GM11168 (cell line): Measurements from ENCODE around the gene FAM174B.

ENCODE experiments used
- in situ Hi-C: fragments of 300-500 bp; cut with MboI; formaldehyde crosslinking; loops from one replicate; pipeline ENCODE4 v1.12.0; 2022; ENCODE audit warnings: low sequenced_read_pairs; ENCODE audit not compliant: unreplicated experiment

The FAM174B gene

DNA sequence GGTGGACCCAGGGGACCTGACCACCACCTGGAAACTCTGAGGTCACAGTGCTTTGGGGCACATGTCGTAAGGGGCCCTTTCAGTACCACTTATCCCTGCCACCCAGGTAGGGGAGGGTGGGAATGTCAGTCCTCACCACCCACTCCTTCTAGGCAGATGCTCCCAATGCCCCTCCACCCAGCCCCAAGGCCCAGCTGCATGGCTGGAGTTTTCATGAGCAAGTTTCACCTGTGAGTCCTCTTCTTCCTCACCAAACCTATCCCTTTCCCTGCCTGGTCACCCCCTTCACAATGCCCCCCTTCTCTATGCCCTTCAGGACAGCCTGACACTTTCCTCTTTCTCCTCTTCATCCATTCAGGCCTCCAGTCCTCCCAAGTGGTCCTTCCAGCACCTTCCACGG, 9.8 kb downstream of the FAM174B start:
- in situ Hi-C loops = no loop called here

DNA sequence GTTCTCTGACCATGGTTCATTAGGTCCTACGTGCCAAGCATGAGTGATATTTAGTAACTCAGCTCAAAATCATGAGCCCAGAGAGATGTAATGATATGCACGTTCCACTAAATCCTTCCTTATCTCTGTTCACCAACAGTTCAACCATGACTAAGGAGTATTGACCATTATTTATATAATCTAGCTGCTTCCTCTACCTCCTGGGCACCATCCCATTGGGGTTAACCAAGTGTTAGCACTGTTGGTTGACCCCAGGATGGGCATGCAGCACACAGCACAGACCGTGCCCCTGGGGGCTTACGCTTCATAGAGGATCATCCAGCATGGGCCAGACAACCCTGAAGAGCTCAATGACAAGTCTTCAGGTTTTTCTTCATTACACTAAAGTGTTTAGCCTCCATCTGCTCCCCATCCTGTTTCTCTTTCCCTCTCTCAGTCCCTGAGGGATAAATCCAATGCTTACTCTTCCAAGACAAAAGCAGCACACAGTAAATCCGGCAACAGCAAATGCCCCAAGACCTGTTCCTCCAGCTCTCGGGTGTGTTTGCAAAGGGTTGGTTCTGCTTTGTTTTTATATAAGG, 10.4 kb downstream of the FAM174B start:
- in situ Hi-C loops = no loop called here

DNA sequence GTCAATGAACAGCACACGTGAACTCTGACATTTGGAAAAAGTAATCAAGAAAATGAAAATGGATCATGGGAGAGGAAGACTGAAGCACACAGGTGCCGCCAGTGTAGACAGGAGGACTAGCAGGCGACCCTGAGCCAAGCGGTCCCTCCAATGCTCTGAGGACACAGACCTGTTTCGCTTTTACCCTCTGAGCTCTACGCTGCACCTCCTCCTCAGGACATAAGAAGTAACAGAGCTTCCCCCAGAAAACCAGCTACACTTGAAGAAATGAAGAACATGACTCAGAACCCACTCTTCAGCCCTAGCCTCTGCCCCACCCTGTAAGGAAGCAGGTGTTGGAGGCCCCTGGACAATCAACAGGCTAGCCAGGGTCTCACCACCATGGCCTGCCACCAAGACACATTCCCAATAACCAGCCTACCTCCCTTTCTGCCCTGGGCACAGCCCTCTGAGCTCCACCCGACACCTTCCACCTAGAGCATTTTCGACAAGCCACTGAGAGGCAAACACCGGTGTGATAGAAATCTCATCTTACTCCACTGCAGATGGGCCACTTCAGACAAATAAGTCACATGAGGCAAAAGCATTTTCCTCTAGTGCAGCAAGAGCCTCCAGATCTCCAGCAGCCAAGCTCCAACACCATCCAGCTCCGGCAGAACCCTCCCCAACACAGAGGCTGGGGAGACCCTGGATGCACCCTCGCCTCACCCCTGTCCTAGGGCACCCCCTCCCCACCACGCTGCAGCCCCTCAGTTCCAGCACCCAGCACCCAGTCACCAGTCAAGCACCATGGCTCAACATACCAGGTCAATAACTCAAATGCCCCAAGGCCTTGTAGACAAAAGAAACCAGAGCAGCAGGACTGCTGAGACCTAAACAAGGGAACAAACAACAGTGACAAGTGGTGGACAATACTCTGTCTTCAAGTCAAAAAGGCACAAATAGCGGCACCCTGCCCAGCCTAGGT, 11.4 kb downstream of the FAM174B start:
- in situ Hi-C loops = no loop called here

DNA sequence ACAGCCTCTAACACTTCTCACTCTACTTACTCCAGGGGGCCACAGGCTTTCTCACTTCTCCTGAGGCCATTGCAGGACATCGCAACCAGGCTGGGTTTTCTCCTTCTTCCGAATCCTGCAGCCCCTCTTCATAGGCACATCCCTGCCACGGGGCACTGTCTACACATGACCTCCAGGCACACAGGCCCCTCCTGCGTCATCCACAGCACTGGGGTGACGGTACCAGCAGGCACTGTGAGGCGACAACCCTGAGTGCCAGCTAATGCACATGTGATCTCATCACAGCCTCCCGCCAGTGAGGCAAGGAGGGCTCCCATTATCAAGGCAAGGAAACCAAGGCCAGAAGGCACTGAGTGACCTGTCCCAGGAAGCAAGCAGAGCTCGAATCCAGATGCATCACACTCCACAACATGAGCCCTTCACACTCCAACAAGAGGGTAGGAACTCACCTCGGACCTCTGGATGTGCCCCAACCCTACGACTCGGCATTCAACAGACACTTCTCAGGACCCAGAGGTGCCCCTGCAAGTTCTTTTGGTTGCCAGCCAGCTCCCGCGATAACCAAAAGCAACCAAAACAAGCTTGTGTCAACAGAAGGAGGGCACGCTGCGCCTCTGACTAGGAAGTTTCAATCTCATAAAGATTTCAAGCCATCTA, 16.7 kb downstream of the FAM174B start:
- in situ Hi-C loops = no loop called here

DNA sequence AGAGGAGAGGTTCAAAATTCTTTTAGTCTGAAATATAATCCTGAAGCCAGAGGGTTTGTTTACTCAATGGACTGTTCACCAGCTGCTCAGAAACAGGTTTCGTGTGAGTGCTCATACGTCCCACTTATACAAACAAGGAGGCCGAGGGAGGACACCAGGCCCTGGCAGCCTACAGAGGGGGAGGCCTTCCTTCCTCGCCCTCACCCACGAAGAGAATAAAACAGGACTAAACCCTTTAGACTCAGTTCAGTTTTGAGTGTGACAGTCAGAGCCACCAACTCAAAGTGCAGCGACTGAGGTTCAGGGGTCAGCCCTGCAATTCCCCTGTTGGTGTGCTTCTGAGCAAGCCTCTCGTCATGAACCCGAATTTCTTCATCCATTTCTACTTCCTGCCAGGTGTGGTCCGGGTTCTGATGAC, 17.3 kb downstream of the FAM174B start:
- in situ Hi-C loops = no loop called here

DNA sequence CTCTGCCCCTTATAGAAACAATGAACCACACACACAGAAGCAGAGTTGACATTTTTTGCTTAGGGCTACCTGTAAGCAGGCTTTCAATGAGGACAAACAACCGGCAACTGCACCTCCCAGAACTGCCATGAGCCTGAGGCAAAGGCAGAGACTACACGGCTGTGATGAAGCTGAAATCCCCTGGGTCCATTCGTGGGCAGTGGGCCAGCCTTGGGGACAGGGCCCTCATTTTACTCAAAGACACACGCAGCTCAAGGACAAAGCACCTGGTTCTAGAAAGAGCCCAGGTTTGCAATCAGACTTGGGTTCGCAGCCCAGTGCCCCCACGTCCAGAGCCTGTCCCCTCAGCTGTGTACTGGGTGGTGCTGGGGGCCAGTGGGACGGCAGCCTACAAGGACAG, 17.9 kb downstream of the FAM174B start:
- in situ Hi-C loops = no loop called here

DNA sequence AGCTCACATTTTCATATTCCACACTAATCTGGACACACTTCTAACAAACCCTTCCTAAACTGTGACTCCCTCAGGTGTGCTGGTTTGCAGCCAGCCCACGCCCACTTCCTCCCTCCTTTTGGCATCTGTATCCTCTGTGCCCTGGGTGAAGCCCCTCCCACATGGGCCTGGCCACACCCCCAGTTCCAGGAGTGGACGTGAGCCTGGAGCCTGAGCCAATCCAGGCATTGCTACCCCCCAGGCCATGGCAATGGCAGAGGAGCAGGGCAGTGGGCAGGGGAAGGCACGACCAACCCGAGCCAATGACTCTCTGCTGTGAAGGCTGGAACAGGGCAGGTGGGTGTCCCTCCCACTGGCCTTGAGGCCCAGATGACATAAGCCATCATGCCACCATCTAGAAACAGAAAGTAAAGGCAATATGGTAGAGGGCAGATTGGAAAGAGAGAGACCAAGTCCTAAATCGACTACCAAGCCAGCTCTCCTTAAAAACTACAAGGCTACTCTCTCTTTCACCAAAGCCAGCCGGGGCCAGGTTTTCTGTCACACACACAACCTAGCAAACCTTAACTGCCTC, 18.6 kb downstream of the FAM174B start:
- in situ Hi-C loops = no loop called here

DNA sequence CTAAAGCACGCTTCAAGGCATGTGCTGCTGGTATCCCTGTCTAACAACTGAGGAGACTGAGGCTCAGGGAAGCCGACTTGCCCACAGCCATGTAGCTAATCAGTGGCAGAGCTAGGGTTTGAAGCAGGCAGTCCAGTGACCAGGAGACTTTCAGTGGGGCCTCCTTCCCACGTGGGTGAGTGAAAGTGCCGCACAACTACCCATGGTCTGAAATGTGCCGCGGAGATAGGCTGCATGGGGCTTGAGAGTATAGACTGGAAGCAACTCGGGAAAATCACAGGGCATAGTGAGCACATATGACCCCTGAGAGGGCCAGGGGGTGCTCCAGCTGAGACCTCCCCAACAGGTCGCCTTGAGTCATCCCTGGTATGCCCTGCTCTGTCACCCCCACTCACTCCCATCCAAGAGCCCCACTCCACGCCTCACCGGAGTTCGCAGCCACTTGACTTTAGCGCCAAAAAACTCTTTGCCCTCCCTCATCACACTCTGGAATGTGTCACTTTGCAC, 19.1 kb downstream of the FAM174B start:
- in situ Hi-C loops = no loop called here

DNA sequence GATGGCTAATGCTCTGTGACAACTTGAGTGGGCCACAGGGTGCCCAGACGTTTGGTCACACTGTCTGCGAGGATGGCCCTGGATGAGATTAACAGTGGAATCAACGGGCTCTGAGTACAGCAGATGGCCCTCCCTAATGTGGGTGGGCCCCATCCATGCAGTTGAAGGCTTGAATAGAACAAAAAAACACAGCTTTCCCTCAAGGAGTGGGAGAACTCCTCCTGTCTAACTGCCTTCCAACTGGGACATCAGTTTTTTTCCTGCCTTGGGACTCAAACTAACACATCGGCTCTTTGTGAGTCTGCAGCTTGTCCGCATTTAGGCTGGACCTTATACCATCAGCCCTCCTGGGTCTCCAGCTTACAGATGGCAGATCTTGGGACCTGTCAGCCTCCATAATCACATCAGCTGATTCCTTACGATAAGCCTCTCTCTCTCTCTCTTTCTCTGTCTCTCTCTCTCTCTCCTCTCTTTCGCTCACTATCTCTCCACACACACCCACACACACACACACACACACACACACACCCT, 20.8 kb downstream of the FAM174B start:
- in situ Hi-C loops = no loop called here

DNA sequence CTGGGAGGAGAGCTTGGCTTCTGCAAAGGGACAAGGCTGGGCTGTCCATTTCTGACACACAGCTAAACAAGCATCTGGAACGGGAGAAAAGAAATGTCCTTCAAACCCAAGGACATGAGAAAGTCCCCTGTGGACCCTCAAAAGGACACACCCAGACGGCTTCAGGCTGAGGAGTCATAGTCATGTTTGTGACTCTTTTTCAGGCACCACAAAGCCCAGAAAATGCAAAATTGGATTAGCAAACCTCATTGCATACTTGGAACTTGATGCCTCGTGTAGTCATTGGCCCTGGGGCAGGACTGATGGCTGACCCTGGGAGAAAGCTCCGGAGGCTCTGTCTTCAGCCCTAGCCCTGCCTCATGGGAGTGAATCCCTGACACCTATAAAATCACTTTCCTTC, 21.5 kb downstream of the FAM174B start:
- in situ Hi-C loops = no loop called here

DNA sequence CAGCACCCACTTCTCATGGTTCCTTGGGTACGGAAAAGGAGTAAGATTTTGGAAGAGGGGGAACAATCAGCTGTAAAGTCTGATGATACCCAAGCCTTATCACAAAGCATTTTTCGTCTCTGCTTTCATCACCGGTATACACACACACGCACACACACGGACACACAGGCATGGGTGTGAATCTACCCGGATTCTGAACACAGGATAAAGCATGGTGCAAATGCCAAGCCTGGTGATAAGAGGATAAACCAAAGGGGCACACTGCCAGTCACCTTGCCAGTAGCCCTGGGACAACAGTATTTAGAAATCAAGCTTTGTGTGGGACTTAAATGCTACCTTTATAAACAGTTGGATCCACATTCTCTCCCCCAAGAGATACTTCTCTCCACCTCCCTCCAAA, 22.2 kb downstream of the FAM174B start:
- in situ Hi-C loops = no loop called here

DNA sequence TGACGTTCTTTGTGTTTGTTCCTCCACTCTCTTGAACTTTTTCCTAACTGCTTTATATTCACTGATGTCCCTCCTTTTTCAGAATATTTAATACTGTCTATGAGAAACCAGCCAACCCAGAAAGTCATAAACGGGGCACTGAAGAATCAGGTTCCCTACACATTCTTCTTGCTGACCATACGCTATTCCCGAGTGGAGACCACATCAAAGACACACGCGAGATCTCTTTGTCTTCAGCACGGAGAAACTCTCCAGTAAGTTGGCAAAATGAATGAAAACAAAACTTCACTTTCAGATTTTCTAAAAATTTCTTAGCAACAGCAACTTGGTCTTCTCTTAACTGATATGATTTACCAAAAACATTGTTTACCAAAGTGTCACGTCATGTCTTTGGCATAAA, 22.6 kb downstream of the FAM174B start:
- in situ Hi-C loops = no loop called here

DNA sequence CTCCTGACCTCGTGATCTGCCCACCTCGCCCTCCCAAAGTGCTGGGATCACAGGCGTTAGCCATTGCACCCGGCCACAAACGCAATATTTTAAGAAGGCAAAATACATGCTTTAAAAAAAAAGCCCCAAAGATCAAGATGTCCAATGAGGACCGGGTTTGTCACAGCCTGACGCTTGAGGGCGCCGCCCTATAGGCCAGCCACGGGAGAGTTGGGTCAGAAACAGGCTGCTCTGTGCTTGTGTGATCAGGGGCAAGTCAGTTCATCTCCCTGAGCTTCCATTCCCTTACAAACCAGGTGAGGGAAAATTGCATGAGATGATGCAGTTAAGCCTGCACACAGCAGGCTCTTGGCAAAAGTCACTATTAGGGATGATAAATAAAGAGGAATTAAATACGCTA, 23.9 kb downstream of the FAM174B start:
- in situ Hi-C loops = no loop called here

DNA sequence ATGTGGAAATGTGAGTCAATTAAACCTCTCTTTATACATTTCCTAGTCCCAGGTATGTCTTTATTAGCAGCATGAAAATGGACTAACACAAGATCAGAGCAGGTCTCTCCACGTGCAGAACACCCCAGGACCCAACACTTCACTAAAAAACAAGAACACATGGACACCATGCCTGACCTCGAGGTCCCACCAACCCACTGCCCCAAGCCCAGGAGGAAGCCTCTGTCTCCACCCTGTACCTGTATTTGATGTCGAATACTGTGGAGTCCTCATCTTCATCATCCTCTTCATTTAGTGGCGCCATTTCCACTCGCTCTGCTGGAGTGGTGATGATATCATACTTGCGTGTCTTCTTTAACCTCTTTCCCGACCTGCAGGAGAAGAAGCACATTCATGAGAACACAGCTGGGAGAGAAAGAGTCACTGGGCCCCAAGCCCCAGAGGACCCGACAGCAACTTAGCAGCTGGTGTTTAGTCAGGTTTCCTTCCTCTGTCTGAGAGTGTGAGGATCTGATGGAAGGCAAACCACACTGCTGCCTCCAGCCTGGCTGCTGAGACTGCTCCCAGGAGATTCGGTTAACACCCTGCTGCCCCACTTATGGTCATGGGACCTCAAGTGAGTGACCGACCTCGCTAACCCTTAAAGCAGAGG, 25.5 kb downstream of the FAM174B start:
- in situ Hi-C loops = no loop called here

DNA sequence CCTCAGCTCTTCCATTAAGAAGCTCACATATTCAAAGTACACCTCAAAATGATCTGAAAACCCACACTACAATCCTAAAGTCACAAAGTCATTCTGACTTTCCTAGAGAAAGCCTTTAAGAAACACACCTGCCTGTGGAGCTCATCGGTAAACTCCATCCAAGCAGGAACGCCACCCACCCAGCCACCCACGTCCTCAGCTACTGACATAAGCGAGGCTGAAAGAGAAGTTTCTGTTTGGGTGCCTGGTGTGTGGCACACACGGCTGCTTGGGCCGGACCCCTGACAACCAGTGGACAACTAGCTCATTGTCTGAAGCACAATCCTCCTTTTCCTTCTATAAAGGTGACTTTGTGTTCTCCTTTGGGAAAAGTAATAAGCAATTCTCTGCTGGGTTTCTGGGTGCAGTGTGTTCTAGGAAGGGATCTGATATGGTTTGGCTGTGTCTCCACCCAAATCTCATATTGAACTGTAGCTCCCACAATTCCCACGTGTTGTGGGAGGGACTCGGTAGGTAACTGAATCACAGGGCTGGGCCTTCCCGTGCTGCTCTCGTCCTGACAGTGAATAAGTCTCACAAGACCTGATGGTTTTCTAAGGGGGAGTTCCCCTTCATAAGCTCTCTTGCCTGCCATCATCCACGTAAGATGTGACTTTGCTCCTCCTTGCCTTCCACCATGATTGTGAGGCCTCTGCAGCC, 26.1 kb downstream of the FAM174B start:
- in situ Hi-C loops = no loop called here

DNA sequence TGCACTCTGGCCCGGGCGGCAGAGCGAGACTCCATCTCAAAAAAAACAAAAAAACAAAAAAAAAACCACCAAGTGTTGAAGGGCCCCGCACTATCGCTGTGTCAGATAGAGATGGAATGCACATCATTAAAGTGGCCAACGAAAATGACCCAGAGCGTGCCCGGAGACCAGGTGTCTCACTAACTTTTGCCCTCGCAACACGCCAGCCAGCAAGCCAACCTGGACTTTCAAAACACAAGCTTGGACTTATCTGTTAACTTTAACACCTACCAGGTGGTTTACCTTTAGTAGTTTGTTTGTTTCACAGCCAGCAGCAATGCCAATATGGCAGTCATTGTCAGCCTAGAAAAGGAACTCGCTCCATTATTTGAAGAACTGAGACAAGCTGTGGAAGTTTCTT, 28.6 kb downstream of the FAM174B start:
- in situ Hi-C loops = no loop called here

DNA sequence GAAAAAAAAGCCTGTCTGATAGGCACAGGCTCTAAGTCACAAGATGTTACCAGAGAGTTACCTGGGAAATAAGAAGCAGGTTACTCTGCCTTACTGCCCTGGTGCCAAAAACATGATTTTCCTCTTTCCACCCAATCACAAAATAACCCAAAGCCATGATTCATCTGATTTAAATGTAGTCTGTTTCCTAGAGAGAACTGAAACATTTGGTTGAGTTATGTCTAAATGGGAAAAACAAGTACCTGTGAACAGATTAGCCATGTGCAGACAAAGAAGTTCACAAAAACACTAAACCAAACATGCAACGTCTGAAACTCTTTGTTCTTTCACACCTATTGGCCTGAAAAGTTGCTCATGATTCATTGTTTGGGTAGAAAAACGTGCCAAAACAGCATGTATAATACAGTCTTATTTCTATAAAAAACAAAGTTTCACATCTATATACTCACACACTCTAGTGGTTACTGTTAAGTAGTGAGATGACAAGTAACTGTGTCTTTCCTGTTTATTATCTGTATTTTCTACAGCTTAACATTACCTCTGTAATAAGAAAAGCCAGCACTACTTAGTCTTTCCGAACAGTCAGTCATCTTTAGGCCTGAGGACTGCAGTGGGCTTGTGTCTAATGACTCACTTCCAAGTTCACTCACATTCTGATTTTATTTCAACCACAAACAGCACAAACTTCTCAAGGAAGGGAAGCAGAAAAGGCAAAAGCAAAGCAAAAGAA, 30.2 kb downstream of the FAM174B start:
- in situ Hi-C loops = no loop called here

DNA sequence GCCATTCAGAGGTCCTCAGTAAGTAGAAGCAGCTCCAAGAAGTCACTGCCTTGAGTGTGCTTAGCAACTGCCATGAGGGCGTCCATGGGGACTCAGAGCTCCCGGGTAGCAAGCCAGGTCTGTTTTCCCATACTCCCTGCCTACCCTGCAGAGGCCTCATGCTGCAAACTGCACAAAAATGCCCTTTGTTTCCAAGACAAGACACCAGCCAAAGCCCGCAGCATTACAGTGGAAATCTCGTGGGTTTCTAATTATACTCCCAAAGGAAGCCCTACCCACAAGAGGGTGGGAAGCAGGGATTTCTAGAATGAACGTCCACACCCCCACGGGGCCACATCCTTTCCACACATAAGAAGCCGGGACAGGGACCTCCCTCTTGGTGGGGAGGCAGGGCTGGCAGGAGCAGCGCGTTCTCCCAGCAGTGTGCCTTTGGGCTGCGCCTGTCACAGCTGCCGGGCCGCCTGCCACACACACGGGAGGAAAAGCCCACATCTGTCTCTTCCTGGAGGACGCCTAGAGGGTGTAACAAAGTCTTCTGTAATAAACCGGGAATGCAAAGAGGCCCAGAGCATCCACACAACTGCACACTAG, 31.1 kb downstream of the FAM174B start:
- in situ Hi-C loops = no loop called here
